GM21367 (cell line): ENCODE data around the gene LRRC49.
"Not testable (repeated sequence)": the region's sequence is repeated elsewhere in the genome, so short reads cannot be mapped to it uniquely, and the experiment has no call there.

ENCODE experiments used
- ATAC-seq: cut with Tn5 transposase; IDR thresholded peaks from one replicate; pipeline ENCODE4 v1.9.1; 2021; ENCODE audit not compliant: unreplicated experiment

The LRRC49 gene

GRCh38 chr15:70967646-70968045 lies 75.0 kb downstream of the LRRC49 start:
- no peak for ATAC-seq

GRCh38 chr15:70974004-70974832 lies 81.6 kb downstream of the LRRC49 start:
- no peak for ATAC-seq

- no peak for ATAC-seq
Measured at GRCh38 chr15:70976851-70977250, 84.2 kb downstream of the LRRC49 start.

- ATAC-seq, result no peak
Measured at GRCh38 chr15:70995383-70995970, 102.9 kb downstream of the LRRC49 start.

GRCh38 chr15:70998319-70998718 lies 105.7 kb downstream of the LRRC49 start:
- ATAC-seq, result no peak

- no peak for ATAC-seq
Measured at GRCh38 chr15:71002316-71002715, 109.7 kb downstream of the LRRC49 start.

- no peak for ATAC-seq
Measured at GRCh38 chr15:71003319-71003718, 110.7 kb downstream of the LRRC49 start.

- not testable (repeated sequence) for ATAC-seq
Measured at GRCh38 chr15:71004506-71004905, 111.9 kb downstream of the LRRC49 start.

GRCh38 chr15:71005895-71006294 lies 113.3 kb downstream of the LRRC49 start:
- ATAC-seq, result no peak

- ATAC-seq, result no peak
Measured at GRCh38 chr15:71008250-71008870, 115.7 kb downstream of the LRRC49 start.

GRCh38 chr15:71010472-71010871 lies 117.8 kb downstream of the LRRC49 start:
- no peak for ATAC-seq

GRCh38 chr15:71010997-71011396 lies 118.4 kb downstream of the LRRC49 start:
- ATAC-seq, result no peak

- ATAC-seq, result no peak
Measured at GRCh38 chr15:71011503-71012155, 119.0 kb downstream of the LRRC49 start.

- no peak for ATAC-seq
Measured at GRCh38 chr15:71013446-71013845, 120.8 kb downstream of the LRRC49 start.

- ATAC-seq, result no peak
Measured at GRCh38 chr15:71015342-71015741, 122.7 kb downstream of the LRRC49 start.

GRCh38 chr15:71031232-71031631 lies 138.6 kb downstream of the LRRC49 start:
- ATAC-seq, result not testable (repeated sequence)

GRCh38 chr15:71035478-71035877 lies 142.9 kb downstream of the LRRC49 start:
- ATAC-seq, result not testable (repeated sequence)

- no peak for ATAC-seq
Measured at GRCh38 chr15:71042356-71042922, 149.8 kb downstream of the LRRC49 start.

GRCh38 chr15:71043373-71043772 lies 150.7 kb downstream of the LRRC49 start:
- ATAC-seq, result no peak

GRCh38 chr15:71044006-71044405 lies 151.4 kb downstream of the LRRC49 start:
- ATAC-seq, result no peak

- ATAC-seq, result not testable (repeated sequence)
Measured at GRCh38 chr15:71046146-71046545, 153.5 kb downstream of the LRRC49 start.
